Measurements from ENCODE around the gene KLF7. TPM values are rescaled to one million over a fixed set of nuclear protein-coding genes. Genes with fewer than 3 reads are reported as not detected.

The KLF7 gene
- total RNA-seq, 1 experiment from 2014 or later: 15.4 TPM

DNA sequence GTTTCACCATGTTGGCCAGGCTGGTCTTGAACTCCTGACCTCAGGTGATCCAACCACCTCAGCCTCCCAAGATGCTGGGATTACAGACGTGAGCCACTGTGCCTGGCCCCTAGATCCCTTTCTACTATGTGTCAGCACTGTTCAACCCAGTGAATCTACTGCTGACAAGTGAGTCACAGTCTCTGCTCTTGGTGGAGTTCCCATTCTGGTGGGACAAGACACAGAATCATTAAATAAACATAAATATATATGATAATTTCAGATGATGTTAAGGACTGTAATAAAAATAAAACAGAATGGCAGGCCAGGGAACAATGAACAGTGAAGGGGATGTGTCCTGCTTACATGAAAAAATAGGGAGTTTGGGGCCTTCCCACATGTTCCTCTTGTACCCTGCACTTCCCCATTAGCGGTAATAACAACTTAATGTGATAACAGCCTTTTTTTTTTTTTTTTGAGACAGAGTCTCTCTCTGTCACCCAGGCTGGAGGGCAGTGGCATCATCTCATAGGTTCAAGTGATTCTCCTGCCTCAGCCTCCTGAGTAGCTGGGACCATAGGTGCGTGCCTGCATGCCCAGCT lies 114.3 kb downstream of the KLF7 start:
- no peaks in the 10 kb centered on the region for H4K20me1 ChIP-seq (ENCODE audit: insufficient read depth)
- no peaks in the 10 kb centered on the region for H3K27me3 ChIP-seq (ENCODE audit: insufficient read depth, low read length)
- no peaks in the 10 kb centered on the region for H3K9me3 ChIP-seq (ENCODE audit: control insufficient read depth in 1 of 2, insufficient read depth in 1 of 2, low read depth in 1 of 2, low read length in 2 of 2)
- no peaks in the 10 kb centered on the region for H3K9me2 ChIP-seq (ENCODE audit: insufficient read depth)
- H3K4me1 ChIP-seq (ENCODE audit: control insufficient read depth in 1 of 2, insufficient read depth in 2 of 2, low read length in 2 of 2): no peaks in the 10 kb centered on the region
- ATAC-seq (no peak), DNase-seq (ENCODE audit: low read depth, low spot score) (no peak)
- TF ChIP-seq TCF7L2 (IDR thresholded peaks at IDR 0.05; ENCODE audit: borderline replicate concordance, extremely low read depth, insufficient read depth, insufficient read length) (no peak), ZBTB33 (IDR thresholded peaks at IDR 0.05; ENCODE audit: extremely low read depth, insufficient replicate concordance, low read length) (no peak), EZH2 (IDR thresholded peaks at IDR 0.05) (no peak), RAD21 (IDR thresholded peaks at IDR 0.05; ENCODE audit: low read depth) (no peak), ZFX (IDR thresholded peaks at IDR 0.05) (no peak), JUND (IDR thresholded peaks at IDR 0.05) (no peak), ELF1 (IDR thresholded peaks at IDR 0.05; ENCODE audit: borderline replicate concordance, low read depth) (no peak), EZH2phosphoT487 (IDR thresholded peaks at IDR 0.05; ENCODE audit: borderline replicate concordance) (no peak), CBX3 (IDR thresholded peaks at IDR 0.05; ENCODE audit: low read depth) (no peak), POLR2A (IDR thresholded peaks at IDR 0.05; ENCODE audit: borderline replicate concordance, extremely low read depth, insufficient read depth, insufficient read length) (no peak), SRF (IDR thresholded peaks at IDR 0.05; ENCODE audit: low read depth) (no peak)
- TF ChIP-seq, protein P1, sequence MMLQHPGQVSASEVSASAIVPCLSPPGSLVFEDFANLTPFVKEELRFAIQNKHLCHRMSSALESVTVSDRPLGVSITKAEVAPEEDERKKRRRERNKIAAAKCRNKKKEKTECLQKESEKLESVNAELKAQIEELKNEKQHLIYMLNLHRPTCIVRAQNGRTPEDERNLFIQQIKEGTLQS (IDR thresholded peaks at IDR 0.05): no peak
- TF ChIP-seq, protein P2, sequence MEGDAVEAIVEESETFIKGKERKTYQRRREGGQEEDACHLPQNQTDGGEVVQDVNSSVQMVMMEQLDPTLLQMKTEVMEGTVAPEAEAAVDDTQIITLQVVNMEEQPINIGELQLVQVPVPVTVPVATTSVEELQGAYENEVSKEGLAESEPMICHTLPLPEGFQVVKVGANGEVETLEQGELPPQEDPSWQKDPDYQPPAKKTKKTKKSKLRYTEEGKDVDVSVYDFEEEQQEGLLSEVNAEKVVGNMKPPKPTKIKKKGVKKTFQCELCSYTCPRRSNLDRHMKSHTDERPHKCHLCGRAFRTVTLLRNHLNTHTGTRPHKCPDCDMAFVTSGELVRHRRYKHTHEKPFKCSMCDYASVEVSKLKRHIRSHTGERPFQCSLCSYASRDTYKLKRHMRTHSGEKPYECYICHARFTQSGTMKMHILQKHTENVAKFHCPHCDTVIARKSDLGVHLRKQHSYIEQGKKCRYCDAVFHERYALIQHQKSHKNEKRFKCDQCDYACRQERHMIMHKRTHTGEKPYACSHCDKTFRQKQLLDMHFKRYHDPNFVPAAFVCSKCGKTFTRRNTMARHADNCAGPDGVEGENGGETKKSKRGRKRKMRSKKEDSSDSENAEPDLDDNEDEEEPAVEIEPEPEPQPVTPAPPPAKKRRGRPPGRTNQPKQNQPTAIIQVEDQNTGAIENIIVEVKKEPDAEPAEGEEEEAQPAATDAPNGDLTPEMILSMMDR (IDR thresholded peaks at IDR 0.05 in 2 of 3, conservative IDR thresholded peaks at IDR 0.05 in 1 of 3; ENCODE audit: borderline replicate concordance in 1 of 3, insufficient read depth in 1 of 3, low read depth in 2 of 3, low read length in 2 of 3): no peak
- ChIA-PET POLR2A (no interaction called here), RAD21 (ENCODE audit: low non-redundant PET in 1 of 2, low total read pairs in 2 of 2, uncharacterized antibody in 2 of 2, unreplicated experiment in 2 of 2) (no interaction called here), CTCF (no interaction called here)
- no peaks in the 10 kb centered on the region for H3K79me2 ChIP-seq (ENCODE audit: insufficient read depth, low read length)
- H2AFZ ChIP-seq (ENCODE audit: low read depth, low read length, poor library complexity, severe bottlenecking): no peak overlapping the region
- BruUV-seq (replicated peaks): no TSS peak
- no peak overlapping the region for H3K9ac ChIP-seq (ENCODE audit: low read length)
- H3K4me3 ChIP-seq (replicated peaks in 1 of 2; ENCODE audit: low read depth in 1 of 2, low read length in 2 of 2): no peak overlapping the region
- no peaks in the 10 kb centered on the region for H3K36me3 ChIP-seq (ENCODE audit: control insufficient read depth in 1 of 2, insufficient read depth in 2 of 2, low read length in 2 of 2)
- no peak overlapping the region for H3K27ac ChIP-seq (ENCODE audit: low read depth, low read length)
- intact Hi-C loops (cut with micrococcal nuclease): no loop called here
- H3K4me2 ChIP-seq (ENCODE audit: low read length): no peak overlapping the region
